Heart left ventricle (tissue), 16 donors: Measurements from ENCODE around the gene PRDM10. TPM values are rescaled to one million over a fixed set of nuclear protein-coding genes. Genes with fewer than 3 reads are reported as not detected.

Source experiments
- ATAC-seq, 4 donors: fragments of 200-7000 bp; cut with Tn5 transposase; one replicate each; pipeline ENCODE4 v1.9.1; 2020 to 2022; ENCODE audit warnings: moderate library complexity in 4 of 4, mild to moderate bottlenecking in 3 of 4, moderate number of reproducible peaks in 1 of 4
- DNase-seq, 5 donors: peaks; one replicate each; pipeline ENCODE4 v3.0.0-alpha.2; 2020
- H3K27ac ChIP-seq, 12 donors: fragments of 200-600 bp; sonication (generic) in 4 of 12; one replicate each; pipeline versions ENCODE4 v1.5.0 to v1.8.0; 2016 to 2022; ENCODE audit warnings: mild to moderate bottlenecking in 2 of 12
- H3K27me3 ChIP-seq, 9 donors: fragments of 200-600 bp; sonication (generic) in 2 of 9; one replicate each; pipeline versions ENCODE4 v1.5.1 to v1.8.0; 2016 to 2022; ENCODE audit warnings: mild to moderate bottlenecking in 3 of 9
- H3K36me3 ChIP-seq, 9 donors: fragments of 200-600 bp; sonication (generic) in 2 of 9; one replicate each; pipeline versions ENCODE4 v1.5.0 to v1.8.0; 2018 to 2022; ENCODE audit warnings: mild to moderate bottlenecking in 2 of 9
- H3K4me1 ChIP-seq, 12 donors: fragments of 200-600 bp; sonication (generic) in 4 of 12; one replicate each; pipeline versions ENCODE4 v1.5.0 to v1.8.0; 2016 to 2022; ENCODE audit warnings: mild to moderate bottlenecking in 3 of 12
- H3K4me3 ChIP-seq, 12 donors: fragments of 200-600 bp; sonication (generic) in 4 of 12; one replicate each; pipeline versions ENCODE4 v1.5.0 to v1.8.0; 2017 to 2022; ENCODE audit warnings: mild to moderate bottlenecking in 9 of 12, moderate library complexity in 4 of 12
- H3K9me3 ChIP-seq, 12 donors: fragments of 200-600 bp; sonication (generic) in 4 of 12; one replicate each; pipeline versions ENCODE4 v1.5.0 to v1.8.0; 2016 to 2022; ENCODE audit warnings: mild to moderate bottlenecking in 1 of 12
- POLR2A ChIP-seq, 2 donors: fragments of 450-650 bp; IDR thresholded peaks; one replicate each; pipeline ENCODE4 v1.6.1; 2017; ENCODE audit warnings: antibody characterized with exemption in 2 of 2, mild to moderate bottlenecking in 2 of 2, moderate library complexity in 2 of 2
- WGBS, 4 donors: extraction: QIAGEN DNeasy Blood & Tissue Kit in 2 of 4; methylation state at CpG; one replicate each; pipeline versions ENCODE4 v1.1.5 to v1.1.7; 2013 to 2018; 5-methylcytosine and 5-hydroxymethylcytosine counted together
- intact Hi-C, 10 donors: fragments of 100-400 bp; cut with DNase I; formaldehyde crosslinking; loops; one replicate each; pipeline versions ENCODE4 v1.11.1 to v1.14.2; 2022
- long read RNA-seq, 3 donors: library from polyadenylated mRNA; unstranded; transcript quantifications; one replicate each; pipeline ENCODE4 v2.0.0, GENCODE V29; 2020 to 2021
- polyA plus RNA-seq, 2 donors: library from polyadenylated mRNA; stranded (reverse); fragments of 200-250 nt; gene quantifications; one replicate each; pipeline ENCODE4 v1.2.3, GENCODE V29; 2013
- total RNA-seq, 9 donors: library from RNA; depleted of rRNA in 2 of 9; stranded (reverse); fragments of >200 nt in 2 of 9; fragmentation: NEBNext Ultra II Directional in 3 of 9; extraction: Animal tissue kit (Norgen Biotek cat#: 25700) in 3 of 9; gene quantifications; one replicate each; pipeline versions ENCODE4 v1.1.0 to v1.2.4, GENCODE V29; 2016 to 2023
- TF ChIP-seq, protein P1 (sequence below), 12 donors: fragments of 200-600 bp; sonication (generic) in 4 of 12; IDR thresholded peaks; one replicate each; pipeline versions ENCODE4 v1.5.0 to v1.8.0; 2018 to 2022; ENCODE audit warnings: antibody characterized with exemption in 12 of 12, mild to moderate bottlenecking in 5 of 12
- donor health status: ischemic (EF 13 %, LVEDD 7.1; RV severe dilation, severe dysfunction).
- donor health status: healthy with polysubstance abuse.
- donor health status: DM: no; HTN: yes; CAD: no.
- donor health status: DM: no; HTN: no; CAD: no.
- donor health status: ischemic (EF 25% LVEDD 6.9; RV normal size, moderate dysfunction).
- donor health status: ischemic (EF 25% LVEDD 5.7; RV mildly dilated, moderate dysfunction).
- donor health status: healthy.
- donor health status: DM: yes; HTN: yes; CAD: no.
- donor health status: ischemic (EF 35%, LVEDD 5.7; RV mildly dilated, moderate dysfunction).
- donor health status: nonischemic (EF 11% LVEDD 7.7; RV severe dilation, severe dysfunction).
- donor health status: DM: yes; HTN: yes; CAD: no.
- donor health status: PGD.
- donor health status: ischemic (EF 29% LVEDD 5.4; RV normal size, mild dysfunction).
- donor health status: nonischemic (EF 23%, LVEDD 6.1; RV moderate dilation, normal function).

The PRDM10 gene
- total RNA-seq (1 to 10 TPM; 2.8 to 6.8 (median 4.7) TPM), polyA plus RNA-seq (1 to 10 TPM; 1.6 to 1.7 TPM)
- long read RNA-seq, donor 1, partial matches to known transcripts = 4 of 6 reads
- long read RNA-seq, donor 1, other reads (novel, unspliced or antisense) = 2 of 6 reads
- long read RNA-seq, donor 2, partial matches to known transcripts = 2 of 3 reads
- long read RNA-seq, donor 2, other reads (novel, unspliced or antisense) = 1 of 3 reads
- long read RNA-seq, donor 3, partial matches to known transcripts = 2 of 3 reads
- long read RNA-seq, donor 3, other reads (novel, unspliced or antisense) = 1 of 3 reads

- H3K36me3 ChIP-seq = no peaks in the 10 kb centered on the region
- H3K4me3 ChIP-seq = peak within 1 kb of the TSS; percentile 55 to 94 (median 80)
- ATAC-seq = peak; percentile 86 to 92 (median 90)
- intact Hi-C loops = loop anchor here (1.0 to 10.0 kb wide), 9 partner anchors 65 to 130 kb away; partner anchors contain the start of gene APLP2 (in 9 of the 10)
- 0 to 3% (median 0%) methylated on average over 5 to 33 of the region's 33 CpGs for WGBS, 4 donors
- peaks cover 0 to 29% (median 19%) of the 10 kb centered on the region in 12 donors for H3K4me1 ChIP-seq
- peak; percentile 95 to 97 (median 96) for DNase-seq
- peak within 1 kb of the TSS; percentile 95 to 100 (median 100) for H3K27ac ChIP-seq
- no peaks in the 10 kb centered on the region for H3K9me3 ChIP-seq
- peak in 1 of 2 donors; percentile 49 for TF ChIP-seq POLR2A (IDR thresholded peaks at IDR 0.05)
- TF ChIP-seq, protein P1, sequence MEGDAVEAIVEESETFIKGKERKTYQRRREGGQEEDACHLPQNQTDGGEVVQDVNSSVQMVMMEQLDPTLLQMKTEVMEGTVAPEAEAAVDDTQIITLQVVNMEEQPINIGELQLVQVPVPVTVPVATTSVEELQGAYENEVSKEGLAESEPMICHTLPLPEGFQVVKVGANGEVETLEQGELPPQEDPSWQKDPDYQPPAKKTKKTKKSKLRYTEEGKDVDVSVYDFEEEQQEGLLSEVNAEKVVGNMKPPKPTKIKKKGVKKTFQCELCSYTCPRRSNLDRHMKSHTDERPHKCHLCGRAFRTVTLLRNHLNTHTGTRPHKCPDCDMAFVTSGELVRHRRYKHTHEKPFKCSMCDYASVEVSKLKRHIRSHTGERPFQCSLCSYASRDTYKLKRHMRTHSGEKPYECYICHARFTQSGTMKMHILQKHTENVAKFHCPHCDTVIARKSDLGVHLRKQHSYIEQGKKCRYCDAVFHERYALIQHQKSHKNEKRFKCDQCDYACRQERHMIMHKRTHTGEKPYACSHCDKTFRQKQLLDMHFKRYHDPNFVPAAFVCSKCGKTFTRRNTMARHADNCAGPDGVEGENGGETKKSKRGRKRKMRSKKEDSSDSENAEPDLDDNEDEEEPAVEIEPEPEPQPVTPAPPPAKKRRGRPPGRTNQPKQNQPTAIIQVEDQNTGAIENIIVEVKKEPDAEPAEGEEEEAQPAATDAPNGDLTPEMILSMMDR (IDR thresholded peaks at IDR 0.05) = no peak
- H3K27me3 ChIP-seq = no peaks in the 10 kb centered on the region
Measured at GRCh38 chr11:130002352-130002845, at the start of gene PRDM10. Gene PRDM10 (minus strand): TSS chr11:130002835. CDS start chr11:129960964, 41,871 bp downstream.

DNA sequence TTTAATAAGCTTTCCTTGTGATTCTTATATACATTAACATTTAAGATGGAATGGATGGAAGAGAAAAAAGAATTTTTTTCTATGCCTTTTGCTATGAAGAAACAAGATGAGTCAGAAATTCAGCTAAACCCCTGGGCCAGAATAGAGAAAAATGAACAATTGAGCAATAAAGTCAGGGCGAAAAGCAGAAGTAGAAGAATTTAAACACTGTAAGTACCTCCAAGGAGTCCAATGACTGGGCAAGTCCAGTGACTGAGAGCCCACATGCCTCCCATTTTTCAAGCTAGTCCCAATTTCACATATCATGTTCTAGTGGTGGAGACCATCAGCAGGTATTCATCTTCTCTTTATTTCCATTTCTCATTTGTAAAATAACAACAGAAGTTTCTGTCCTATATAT, 48.4 kb upstream of the PRDM10 start:
- DNase-seq (no peak), ATAC-seq (peak in 1 of 4 donors; percentile 62)
- TF ChIP-seq POLR2A (IDR thresholded peaks at IDR 0.05) = no peak
- TF ChIP-seq, protein P1 (IDR thresholded peaks at IDR 0.05) = no peak
- peaks cover 0 to 29% (median 0%) of the 10 kb centered on the region in 12 donors for H3K4me1 ChIP-seq
- H3K36me3 ChIP-seq = no peaks in the 10 kb centered on the region
- H3K4me3 ChIP-seq = no peak overlapping the region
- H3K27me3 ChIP-seq = no peaks in the 10 kb centered on the region
- 88 to 95% (median 91%) methylated on average over 1 of the region's 1 CpG for WGBS, 4 donors
- intact Hi-C loops = no loop called here
- peaks cover 0 to 4% (median 0%) of the 10 kb centered on the region in 12 donors for H3K9me3 ChIP-seq
- peak overlapping the region in 2 of 12 donors; percentile 10 to 77 for H3K27ac ChIP-seq

- Histone ChIP-seq H3K36me3 (no peaks in the 10 kb centered on the region), H3K9me3 (peaks cover 0 to 4% (median 0%) of the 10 kb centered on the region in 12 donors), H3K27me3 (no peaks in the 10 kb centered on the region), H3K4me3 (no peak overlapping the region), H3K4me1 (peaks cover 0 to 21% (median 0%) of the 10 kb centered on the region in 12 donors), H3K27ac (peak overlapping the region in 2 of 12 donors; percentile 10 to 77)
- DNase-seq (peak in 1 of 5 donors; percentile 32), ATAC-seq (peak in 3 of 4 donors; percentile 73 to 84 (median 77))
- intact Hi-C loops = no loop called here
- 39 to 61% (median 53%) methylated on average over 2 of the region's 2 CpGs for WGBS, 4 donors
- TF ChIP-seq POLR2A (IDR thresholded peaks at IDR 0.05) = no peak
- TF ChIP-seq, protein P1 (IDR thresholded peaks at IDR 0.05) = no peak
Measured at GRCh38 chr11:130050257-130050656, 47.6 kb upstream of the PRDM10 start.

GRCh38 chr11:130049328-130049771, 46.7 kb upstream of the PRDM10 start:
- no peak for TF ChIP-seq POLR2A (IDR thresholded peaks at IDR 0.05)
- TF ChIP-seq, protein P1 (IDR thresholded peaks at IDR 0.05) = no peak
- ATAC-seq (no peak), DNase-seq (no peak)
- Histone ChIP-seq H3K36me3 (no peaks in the 10 kb centered on the region), H3K27me3 (no peaks in the 10 kb centered on the region), H3K4me1 (peaks cover 0 to 19% (median 0%) of the 10 kb centered on the region in 12 donors), H3K27ac (peak overlapping the region in 1 of 12 donors; percentile 77), H3K9me3 (peaks cover 0 to 4% (median 0%) of the 10 kb centered on the region in 12 donors), H3K4me3 (no peak overlapping the region)
- 89 to 100% (median 95%) methylated on average over 1 of the region's 1 CpG for WGBS, 4 donors
- intact Hi-C loops = no loop called here
